Stimulated activated naive CD8-positive, alpha-beta T cell treated with anti-CD3 and anti-CD28 coated beads, Interleukin-15, Interleukin-2, amounts not matched to agents 100 ng/mL and 50 ng/mL, for 24 hours (primary cell): ENCODE measurements around the gene FOXL2NB.
A peak's percentile ranks its signal among the peaks of the same experiment; 100 is the strongest.

Experiments
- H3K27ac Mint-ChIP-seq: one replicate; pipeline ENCODE4 v1.8.0; 2021; ENCODE audit warnings: mild to moderate bottlenecking, mixed read lengths
- H3K27me3 Mint-ChIP-seq: one replicate; pipeline ENCODE4 v1.8.0; 2021; ENCODE audit warnings: mixed read lengths
- H3K36me3 Mint-ChIP-seq: one replicate; pipeline ENCODE4 v1.8.0; 2021; ENCODE audit warnings: low read depth, mixed read lengths
- H3K4me1 Mint-ChIP-seq: one replicate; pipeline ENCODE4 v1.8.0; 2021; ENCODE audit warnings: low read depth, mixed read lengths
- H3K4me3 Mint-ChIP-seq: one replicate; pipeline ENCODE4 v1.8.0; 2021; ENCODE audit warnings: mild to moderate bottlenecking, mixed read lengths
- H3K9me3 Mint-ChIP-seq: one replicate; pipeline ENCODE4 v1.8.0; 2021; ENCODE audit warnings: mixed read lengths

Gene FOXL2NB

DNA sequence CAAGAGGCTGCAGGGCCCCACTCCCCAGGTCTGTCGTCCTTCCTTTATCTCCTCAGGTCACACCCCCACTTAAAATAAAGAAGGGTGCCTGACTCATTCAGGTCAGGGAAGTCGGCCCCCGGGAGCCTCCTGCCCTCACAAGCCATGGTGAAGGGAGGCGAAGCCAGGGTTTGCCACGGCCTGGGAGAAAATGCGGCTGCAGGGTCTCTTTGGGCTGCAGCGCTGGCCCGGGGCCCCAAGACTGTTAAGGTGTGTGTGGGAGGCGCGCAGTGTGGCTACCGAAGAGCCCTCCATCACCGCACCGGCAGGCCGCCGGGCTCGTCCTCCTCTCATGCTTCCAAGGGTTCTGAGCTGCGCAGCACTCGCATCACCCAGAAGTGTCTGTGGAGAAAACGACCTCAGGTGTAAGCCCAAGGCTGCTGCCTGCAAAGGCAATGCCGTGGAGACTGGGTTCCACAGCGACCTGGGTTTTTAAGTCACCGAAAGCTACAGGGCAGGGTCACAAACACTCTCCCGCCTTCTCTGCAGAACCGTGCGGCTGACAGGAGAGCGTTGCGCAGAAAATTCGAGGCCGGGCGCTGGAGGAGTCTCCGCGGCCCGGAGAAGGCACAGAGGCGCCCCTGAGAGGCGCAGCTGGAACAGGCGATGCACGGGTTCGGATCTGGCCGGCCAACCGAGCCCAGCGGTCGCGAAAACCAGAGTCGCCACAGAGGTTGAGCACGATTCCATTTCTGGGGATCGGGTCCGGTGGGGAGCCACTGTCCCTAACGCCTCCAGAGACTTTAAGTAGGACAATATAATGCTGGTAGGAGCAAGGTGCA, 8.8 kb upstream of the FOXL2NB start:
- peaks cover 94% of the 10 kb centered on the region for H3K27me3 Mint-ChIP-seq
- H3K9me3 Mint-ChIP-seq: no peaks in the 10 kb centered on the region
- no peak overlapping the region for H3K27ac Mint-ChIP-seq
- H3K4me1 Mint-ChIP-seq: peaks cover 39% of the 10 kb centered on the region
- H3K36me3 Mint-ChIP-seq: no peaks in the 10 kb centered on the region
- H3K4me3 Mint-ChIP-seq: no peak overlapping the region

DNA sequence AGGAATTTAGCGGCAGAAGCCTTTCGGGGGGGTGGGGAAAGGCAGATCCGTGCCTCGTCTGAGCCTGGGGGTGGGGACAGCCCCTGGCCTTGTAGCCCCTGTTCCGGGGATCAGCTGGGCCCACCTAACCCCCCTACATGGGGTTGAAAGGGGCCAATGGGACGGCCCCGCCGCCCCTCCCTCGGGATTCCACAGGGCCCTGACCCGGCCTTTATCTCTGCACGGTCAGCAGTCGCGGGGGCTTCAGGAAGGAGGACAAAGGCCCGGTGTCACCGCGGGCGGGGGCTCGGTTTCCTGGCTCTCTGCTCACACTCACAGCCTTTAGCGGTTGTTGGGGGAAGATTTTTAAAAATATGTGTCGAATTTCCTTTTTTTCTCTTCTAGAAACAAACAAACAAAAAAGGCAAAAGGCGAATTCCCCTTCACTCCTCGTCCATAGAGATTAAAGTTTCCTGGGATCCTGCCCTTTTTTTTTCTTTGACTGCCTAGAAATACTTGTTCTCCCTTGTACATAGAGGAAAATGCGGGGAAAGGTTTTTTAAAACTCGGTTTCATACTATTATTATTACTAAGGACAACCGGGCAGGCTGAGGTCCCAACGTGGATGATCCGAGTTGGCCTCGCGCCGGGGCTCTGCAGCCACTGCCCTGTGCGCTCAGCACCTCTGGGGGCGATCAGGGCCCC, 8.0 kb upstream of the FOXL2NB start:
- H3K4me3 Mint-ChIP-seq: no peak overlapping the region

DNA sequence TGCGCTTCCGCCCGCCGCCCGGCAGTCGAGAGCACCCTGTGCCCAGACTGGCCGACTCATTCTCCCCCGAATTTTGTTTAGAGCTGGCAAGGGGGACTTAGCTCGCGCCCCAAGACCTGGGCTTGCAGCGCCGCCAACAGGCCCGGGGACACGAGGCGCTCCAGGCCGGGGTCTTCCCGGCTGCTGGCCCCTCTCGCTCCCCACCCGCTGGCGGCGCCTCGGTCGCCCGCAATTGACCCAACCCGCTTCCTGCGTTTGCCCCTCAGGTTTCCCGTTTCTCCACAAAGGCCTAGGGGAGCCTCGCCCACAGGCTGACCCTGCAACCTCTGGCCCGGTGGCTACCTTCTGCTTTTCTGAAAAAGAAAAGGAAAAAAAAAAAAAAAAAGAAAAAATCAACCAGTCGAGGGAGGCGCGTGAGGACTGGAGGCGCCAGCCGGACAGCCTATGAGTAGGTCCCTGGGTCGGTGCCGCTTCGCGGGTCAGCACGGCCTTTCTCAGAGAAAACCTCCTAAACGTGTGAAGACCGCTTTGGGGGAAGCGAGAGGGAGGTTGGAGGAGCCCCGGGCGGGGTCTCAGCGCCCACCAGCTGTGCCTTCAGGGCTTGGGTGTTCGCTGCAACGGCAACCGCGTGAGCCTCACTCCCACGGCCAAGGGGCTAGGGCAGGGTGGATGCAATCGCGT, 7.3 kb upstream of the FOXL2NB start:
- Mint-ChIP-seq H3K4me1 (peaks cover 52% of the 10 kb centered on the region), H3K36me3 (no peaks in the 10 kb centered on the region), H3K27ac (no peak overlapping the region), H3K4me3 (peak overlapping the region; percentile 26), H3K27me3 (peaks cover 96% of the 10 kb centered on the region), H3K9me3 (no peaks in the 10 kb centered on the region)

More for the DNA sequence above, 8.0 kb upstream of the FOXL2NB start:
- H3K27me3 Mint-ChIP-seq: peaks cover 96% of the 10 kb centered on the region
- H3K27ac Mint-ChIP-seq: no peak overlapping the region
- no peaks in the 10 kb centered on the region for H3K36me3 Mint-ChIP-seq
- H3K9me3 Mint-ChIP-seq: no peaks in the 10 kb centered on the region
- H3K4me1 Mint-ChIP-seq: peaks cover 45% of the 10 kb centered on the region

DNA sequence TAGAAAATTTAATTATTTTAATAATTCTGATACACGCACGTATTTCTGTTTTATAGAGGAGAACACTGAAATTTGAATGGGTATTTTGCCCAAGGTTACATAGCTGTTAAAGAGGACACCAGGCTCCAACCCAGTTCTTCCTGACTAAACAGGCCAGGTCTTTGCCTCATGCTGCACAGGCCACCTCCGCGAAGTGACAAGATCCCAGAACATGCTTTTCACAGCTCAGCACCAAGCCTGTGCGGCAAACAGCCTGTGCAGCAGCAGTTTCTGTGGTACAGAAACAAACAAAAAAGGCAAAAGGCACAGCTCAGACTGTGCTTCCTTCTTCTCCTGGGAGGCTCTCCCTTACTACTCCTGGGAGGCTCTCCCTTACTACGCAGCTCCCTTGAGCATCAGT, 6.6 kb upstream of the FOXL2NB start:
- no peak overlapping the region for H3K27ac Mint-ChIP-seq
- H3K9me3 Mint-ChIP-seq: no peaks in the 10 kb centered on the region
- H3K4me1 Mint-ChIP-seq: peaks cover 59% of the 10 kb centered on the region
- no peaks in the 10 kb centered on the region for H3K36me3 Mint-ChIP-seq
- peaks cover 95% of the 10 kb centered on the region for H3K27me3 Mint-ChIP-seq
- no peak overlapping the region for H3K4me3 Mint-ChIP-seq

DNA sequence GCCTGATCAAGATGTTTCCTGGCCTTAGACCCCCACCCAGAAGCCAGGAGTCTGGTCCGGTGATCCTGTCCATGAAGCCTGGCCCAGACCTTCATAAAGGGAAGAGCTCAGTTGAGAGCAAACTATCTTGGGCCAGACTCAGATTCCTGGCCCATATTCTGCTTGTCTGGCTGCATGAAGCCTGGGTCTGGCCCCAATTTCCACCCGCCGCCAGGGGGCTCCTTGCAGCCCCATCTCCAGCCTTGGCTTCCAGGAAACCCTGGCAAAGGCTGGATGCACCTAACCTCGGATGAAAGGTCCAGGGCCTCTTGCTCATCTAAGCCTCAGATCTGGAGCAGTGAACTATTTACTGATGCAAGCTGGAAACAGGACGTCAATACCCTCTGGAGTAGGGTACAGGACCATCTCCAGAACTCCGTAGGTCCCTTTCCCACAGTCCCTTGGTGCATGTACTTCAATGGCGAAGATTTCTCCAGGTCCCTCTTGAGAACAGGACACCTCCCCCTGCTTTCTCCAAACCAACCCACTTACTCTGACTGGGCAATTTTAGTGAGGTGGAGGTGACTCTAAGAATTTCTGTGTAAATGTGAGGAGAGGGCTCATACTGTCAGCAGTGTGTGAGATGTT, 5.6 kb upstream of the FOXL2NB start:
- peaks cover 91% of the 10 kb centered on the region for H3K27me3 Mint-ChIP-seq
- peaks cover 56% of the 10 kb centered on the region for H3K4me1 Mint-ChIP-seq
- H3K9me3 Mint-ChIP-seq: no peaks in the 10 kb centered on the region
- no peak overlapping the region for H3K4me3 Mint-ChIP-seq
- no peak overlapping the region for H3K27ac Mint-ChIP-seq
- H3K36me3 Mint-ChIP-seq: no peaks in the 10 kb centered on the region

DNA sequence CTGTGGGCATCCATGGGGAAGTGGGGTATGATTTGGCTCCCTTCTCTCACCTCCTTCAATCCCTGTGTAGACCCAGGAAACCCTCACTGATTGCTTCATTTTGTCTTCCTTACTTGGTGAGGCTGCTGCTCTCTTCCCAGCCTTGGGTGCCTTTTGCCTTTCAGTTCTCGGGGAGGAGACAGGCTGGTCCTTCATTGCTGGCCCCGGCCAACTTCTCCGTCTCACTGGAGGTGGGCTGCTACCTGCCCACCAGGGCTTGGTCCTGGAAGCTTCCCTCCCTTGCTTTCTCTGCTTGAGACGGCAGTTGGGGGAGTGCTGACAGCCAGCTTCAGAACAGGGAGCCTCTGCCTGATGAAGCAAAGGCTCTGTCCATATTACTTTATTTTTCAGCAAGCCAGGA, 4.7 kb upstream of the FOXL2NB start:
- Mint-ChIP-seq H3K27ac (no peak overlapping the region), H3K27me3 (peaks cover 87% of the 10 kb centered on the region), H3K36me3 (no peaks in the 10 kb centered on the region), H3K4me3 (no peak overlapping the region), H3K4me1 (peaks cover 47% of the 10 kb centered on the region), H3K9me3 (no peaks in the 10 kb centered on the region)

DNA sequence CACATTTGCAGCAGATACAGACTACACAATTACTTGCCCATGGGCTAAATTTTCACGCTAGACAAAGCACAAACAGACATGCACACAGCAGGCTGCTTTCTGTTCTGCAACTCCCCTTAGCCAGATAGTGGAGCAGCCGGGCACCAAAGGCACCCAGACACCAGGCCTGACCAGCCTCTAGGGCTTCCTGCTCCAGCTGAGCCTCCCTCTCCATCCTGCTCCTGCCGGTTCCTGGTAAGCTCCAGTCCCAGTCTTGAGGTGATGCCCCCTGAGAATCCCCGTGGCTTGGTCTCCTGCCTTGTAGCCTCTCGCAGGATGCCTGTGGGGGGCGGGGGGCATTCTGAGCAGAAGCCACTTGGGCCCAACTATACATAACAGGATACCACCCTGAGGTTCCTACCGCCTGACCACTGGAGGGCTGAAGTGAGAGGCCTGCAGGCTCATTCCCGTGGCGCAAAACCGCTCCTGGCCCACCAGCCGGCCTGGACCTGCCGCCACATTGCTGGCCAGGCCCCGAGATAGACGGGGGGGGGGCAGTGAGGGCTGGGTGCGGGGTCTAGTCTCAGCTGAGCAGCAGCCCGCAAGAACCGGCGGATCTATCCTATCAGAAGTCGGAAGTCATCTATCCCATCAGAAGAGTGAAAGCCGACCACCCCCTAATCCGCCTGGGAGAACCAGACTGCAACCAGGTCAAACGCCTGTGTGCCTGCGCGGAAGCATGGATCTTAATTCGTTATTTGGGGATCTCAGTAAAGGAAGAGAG, 4.0 kb upstream of the FOXL2NB start:
- Mint-ChIP-seq H3K4me1 (peaks cover 39% of the 10 kb centered on the region), H3K4me3 (no peak overlapping the region), H3K27ac (no peak overlapping the region), H3K9me3 (no peaks in the 10 kb centered on the region), H3K27me3 (peaks cover 87% of the 10 kb centered on the region), H3K36me3 (no peaks in the 10 kb centered on the region)

DNA sequence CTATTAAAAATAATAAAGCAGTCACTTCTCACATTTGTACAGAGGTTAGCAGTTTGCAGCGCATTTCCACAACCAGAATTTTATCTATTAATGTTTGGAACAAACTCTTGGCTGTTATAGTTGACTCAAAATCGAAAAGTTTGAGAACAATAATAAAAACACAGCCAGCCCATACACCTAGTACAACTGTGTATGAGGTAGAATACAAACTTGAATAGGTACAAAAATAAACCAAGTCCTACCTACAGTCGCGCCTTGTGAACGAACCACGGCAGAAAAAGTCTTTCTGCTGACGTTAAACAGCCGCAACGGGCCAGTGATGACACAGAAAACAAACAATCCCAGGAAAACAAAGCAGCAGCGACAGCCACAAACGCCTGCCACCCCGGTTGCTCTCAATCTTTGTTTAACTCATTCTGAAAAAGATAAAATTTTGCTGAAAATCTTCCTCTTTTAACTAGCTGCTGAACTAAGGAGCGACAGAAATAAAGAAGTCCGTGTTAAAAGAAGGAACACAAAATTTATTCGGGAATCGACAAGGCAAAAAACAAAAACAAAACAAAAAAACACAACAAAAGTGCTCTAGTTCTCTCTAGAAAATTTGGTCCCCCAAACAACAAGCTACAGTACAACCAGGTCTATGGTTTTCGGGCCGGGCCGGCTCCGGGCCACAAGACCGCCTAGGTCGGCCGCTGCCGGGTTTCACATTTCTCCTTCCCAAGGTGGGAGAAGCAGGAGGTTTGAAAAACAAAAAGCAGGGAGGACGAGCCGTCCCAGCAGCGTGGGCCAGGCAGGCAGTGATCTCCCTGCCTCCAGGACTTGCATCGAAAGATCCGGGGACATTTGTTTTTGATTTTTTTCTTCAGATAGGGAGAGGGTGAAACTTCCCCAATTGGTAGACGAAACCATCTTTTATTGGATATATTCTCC, 3.0 kb upstream of the FOXL2NB start:
- no peaks in the 10 kb centered on the region for H3K9me3 Mint-ChIP-seq
- H3K36me3 Mint-ChIP-seq: no peaks in the 10 kb centered on the region
- peak overlapping the region; percentile 52 for H3K4me3 Mint-ChIP-seq
- peaks cover 87% of the 10 kb centered on the region for H3K27me3 Mint-ChIP-seq
- peaks cover 30% of the 10 kb centered on the region for H3K4me1 Mint-ChIP-seq
- no peak overlapping the region for H3K27ac Mint-ChIP-seq

DNA sequence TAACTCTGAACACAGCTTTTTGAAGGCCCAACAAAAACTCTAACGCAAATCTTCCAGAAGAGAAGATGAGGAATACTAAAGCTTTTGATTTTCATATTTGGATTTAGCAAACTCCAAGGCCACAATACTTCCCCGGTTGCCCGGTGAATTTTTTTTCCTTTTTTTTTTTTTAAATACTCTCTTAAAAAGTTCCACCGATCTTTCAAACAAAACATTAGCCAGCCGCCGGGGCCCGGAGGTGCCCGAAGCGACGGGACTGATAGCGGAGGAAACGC, 2.4 kb upstream of the FOXL2NB start:
- no peak overlapping the region for H3K27ac Mint-ChIP-seq
- no peaks in the 10 kb centered on the region for H3K36me3 Mint-ChIP-seq
- H3K27me3 Mint-ChIP-seq: peaks cover 87% of the 10 kb centered on the region
- H3K9me3 Mint-ChIP-seq: no peaks in the 10 kb centered on the region
- H3K4me1 Mint-ChIP-seq: peaks cover 30% of the 10 kb centered on the region
- peak overlapping the region; percentile 52 for H3K4me3 Mint-ChIP-seq

DNA sequence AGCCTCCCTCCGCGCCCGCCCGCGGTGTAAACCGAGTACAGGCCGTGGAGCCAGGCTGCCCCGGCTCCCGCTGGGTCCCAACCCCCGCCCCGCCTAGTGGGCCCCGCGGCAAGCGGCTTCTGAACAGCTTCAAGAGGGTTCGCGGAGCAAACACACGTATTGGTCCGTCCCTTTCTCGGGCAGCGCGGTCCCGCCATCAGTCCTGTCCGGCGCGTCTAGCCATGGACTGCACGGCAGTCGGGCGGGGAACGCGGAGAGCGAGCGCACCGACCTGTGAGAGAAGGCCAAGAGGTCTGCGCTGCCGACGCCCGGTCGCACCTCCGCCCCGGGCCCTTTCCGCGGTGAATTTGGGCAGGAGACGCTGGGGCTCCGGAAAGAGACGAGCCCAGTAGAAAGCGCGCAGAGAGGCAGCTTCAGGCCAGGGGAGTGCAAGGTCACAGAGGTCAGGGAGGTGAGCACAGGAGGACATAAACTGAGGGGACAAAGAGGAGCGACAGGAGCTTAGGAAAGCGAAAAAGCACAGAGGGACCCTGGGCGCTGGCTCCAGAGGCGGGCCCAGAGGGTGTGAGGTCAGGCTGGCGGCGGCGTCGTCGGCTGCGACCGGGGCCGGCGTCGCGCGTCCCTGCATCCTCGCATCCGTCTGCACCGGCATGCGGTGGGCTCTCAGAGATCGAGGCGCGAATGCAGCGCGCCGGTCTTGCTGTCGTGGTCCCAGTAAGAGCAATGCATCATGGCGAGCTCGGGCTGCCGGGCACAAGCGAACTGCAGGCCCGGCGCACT, 1.9 kb upstream of the FOXL2NB start:
- Mint-ChIP-seq H3K4me1 (peaks cover 28% of the 10 kb centered on the region), H3K36me3 (no peaks in the 10 kb centered on the region), H3K27me3 (peaks cover 83% of the 10 kb centered on the region), H3K9me3 (no peaks in the 10 kb centered on the region), H3K27ac (peak overlapping the region; percentile 62), H3K4me3 (peak overlapping the region; percentile 78)

DNA sequence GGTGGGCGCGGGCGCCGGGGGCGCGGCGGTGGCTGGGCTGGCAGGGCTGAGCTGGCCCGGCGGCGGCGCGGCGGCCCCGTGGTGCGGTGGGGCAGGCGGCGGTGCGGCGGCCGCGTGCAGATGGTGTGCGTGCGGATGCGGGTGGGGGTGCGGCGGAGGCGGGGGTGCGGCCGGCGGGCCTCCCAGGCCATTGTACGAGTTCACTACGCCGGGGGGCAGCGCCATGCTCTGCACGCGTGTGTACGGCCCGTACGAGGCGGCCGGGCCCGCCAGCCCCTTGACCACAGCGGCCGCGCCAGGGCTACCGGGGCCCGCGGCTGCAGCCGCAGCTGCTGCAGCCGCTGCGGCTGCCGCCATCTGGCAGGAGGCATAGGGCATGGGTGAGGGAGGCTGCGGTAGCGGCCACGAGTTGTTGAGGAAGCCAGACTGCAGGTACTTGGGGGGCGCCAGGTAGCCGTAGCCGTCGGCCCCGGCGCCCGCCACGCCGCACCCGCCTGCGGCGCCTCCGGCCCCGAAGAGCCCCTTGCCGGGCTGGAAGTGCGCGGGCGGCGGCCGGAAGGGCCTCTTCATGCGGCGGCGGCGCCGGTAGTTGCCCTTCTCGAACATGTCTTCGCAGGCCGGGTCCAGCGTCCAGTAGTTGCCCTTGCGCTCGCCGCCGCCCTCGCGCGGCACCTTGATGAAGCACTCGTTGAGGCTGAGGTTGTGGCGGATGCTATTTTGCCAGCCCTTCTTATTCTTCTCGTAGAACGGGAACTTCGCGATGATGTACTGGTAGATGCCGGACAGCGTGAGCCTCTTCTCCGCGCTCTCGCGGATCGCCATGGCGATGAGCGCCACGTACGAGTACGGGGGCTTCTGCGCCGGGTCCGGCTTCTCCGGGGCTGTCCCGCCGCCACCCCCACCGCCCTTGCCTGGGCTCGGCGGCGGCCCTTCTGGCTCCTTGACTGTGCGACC, 1.0 kb upstream of the FOXL2NB start:
- Mint-ChIP-seq H3K27me3 (peaks cover 83% of the 10 kb centered on the region), H3K4me1 (peaks cover 34% of the 10 kb centered on the region), H3K36me3 (no peaks in the 10 kb centered on the region), H3K9me3 (no peaks in the 10 kb centered on the region), H3K27ac (no peak overlapping the region), H3K4me3 (peak overlapping the region; percentile 55)

DNA sequence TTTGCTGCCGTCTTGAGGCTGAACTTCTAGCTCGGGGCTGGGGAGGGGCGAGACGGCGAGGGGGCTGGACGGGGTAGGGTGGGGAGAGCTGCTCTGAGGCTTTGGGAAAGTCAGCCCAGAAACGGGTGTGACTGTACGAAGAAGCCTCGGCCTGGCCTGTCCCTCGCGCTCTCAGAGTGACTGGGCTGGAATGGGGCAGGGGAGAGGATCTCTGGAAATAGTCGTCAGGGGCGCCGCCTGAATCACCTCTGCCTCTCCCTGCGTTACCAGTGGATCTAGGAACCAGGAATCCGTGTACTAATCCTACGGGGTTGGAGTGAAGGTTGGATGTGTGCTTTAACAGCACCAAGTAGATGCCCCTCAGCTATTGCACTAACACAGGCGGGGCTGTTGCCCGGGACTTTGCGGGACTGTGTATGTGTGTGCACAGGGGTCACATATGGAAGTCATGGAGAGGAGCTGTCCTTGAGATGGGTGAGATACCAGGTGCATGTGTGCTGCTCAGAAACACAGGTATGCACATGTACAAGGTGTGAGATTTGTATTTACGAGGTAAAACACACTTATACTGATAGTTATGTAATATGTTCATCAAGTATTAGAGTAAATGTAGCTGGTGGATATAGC, 591 bp downstream of the FOXL2NB start:
- Mint-ChIP-seq H3K4me1 (peaks cover 34% of the 10 kb centered on the region), H3K27me3 (peaks cover 78% of the 10 kb centered on the region), H3K9me3 (no peaks in the 10 kb centered on the region)

More for the DNA sequence above, 591 bp downstream of the FOXL2NB start:
- H3K4me3 Mint-ChIP-seq: peak overlapping the region; percentile 14
- no peaks in the 10 kb centered on the region for H3K36me3 Mint-ChIP-seq
- no peak overlapping the region for H3K27ac Mint-ChIP-seq
